ENCODE measurements around the gene AS3MT. TPM values are rescaled to one million over a fixed set of nuclear protein-coding genes. Genes with fewer than 3 reads are reported as not detected.

Gene AS3MT
- polyA plus RNA-seq, 1 of the 3 experiments (the other 2 are of a cell fraction): 9.0 TPM

DNA sequence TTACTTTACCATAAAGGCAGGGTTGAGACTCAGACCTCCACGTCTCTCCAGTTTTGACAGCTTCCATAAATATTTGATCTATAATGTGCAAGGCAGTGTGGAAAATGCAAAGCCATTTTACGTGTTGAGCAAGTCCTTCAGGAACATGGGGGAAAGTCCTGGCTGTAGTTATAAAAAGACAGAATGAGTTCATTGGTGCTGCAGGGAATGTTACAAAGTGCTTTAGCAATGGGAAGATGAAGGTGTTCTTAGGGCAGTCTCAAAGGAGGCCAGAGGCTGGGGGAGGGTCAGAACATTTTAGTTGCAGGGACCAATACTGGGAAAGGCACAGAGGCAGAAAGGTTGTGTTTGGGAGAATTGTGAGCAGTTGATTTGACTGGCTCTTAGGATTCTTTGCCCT, 76.7 kb downstream of the AS3MT start:
- TF ChIP-seq MXI1 (IDR thresholded peaks at IDR 0.05; ENCODE audit: low read depth, low read length) (no peak), SMC3 (IDR thresholded peaks at IDR 0.05; ENCODE audit: low read depth, low read length) (no peak), MEF2A (IDR thresholded peaks at IDR 0.05; ENCODE audit: borderline replicate concordance, low read depth) (no peak), FOXM1 (IDR thresholded peaks at IDR 0.05; ENCODE audit: low read depth) (no peak), YY1 (IDR thresholded peaks at IDR 0.05; ENCODE audit: low read depth) (no peak), RCOR1 (IDR thresholded peaks at IDR 0.05; ENCODE audit: low read length) (no peak), TAF1 (IDR thresholded peaks at IDR 0.05; ENCODE audit: borderline replicate concordance, low read depth, low read length) (no peak)
- TF ChIP-seq, protein P1, sequence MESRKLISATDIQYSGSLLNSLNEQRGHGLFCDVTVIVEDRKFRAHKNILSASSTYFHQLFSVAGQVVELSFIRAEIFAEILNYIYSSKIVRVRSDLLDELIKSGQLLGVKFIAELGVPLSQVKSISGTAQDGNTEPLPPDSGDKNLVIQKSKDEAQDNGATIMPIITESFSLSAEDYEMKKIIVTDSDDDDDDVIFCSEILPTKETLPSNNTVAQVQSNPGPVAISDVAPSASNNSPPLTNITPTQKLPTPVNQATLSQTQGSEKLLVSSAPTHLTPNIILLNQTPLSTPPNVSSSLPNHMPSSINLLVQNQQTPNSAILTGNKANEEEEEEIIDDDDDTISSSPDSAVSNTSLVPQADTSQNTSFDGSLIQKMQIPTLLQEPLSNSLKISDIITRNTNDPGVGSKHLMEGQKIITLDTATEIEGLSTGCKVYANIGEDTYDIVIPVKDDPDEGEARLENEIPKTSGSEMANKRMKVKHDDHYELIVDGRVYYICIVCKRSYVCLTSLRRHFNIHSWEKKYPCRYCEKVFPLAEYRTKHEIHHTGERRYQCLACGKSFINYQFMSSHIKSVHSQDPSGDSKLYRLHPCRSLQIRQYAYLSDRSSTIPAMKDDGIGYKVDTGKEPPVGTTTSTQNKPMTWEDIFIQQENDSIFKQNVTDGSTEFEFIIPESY (IDR thresholded peaks at IDR 0.05; ENCODE audit: borderline replicate concordance, low read depth): no peak
- POLR2A ChIA-PET: no interaction called here
- H3K4me2 ChIP-seq: no peak overlapping the region
- peaks cover 0 to 6% of the 10 kb centered on the region in 2 experiments; a peak in 2 of 4 replicates for H3K4me1 ChIP-seq (ENCODE audit: control insufficient read depth in 1 of 2, insufficient read depth in 2 of 2, low read depth in 1 of 2, low read length in 1 of 2)
- H2AFZ ChIP-seq (ENCODE audit: low read depth): no peak overlapping the region
- H3K4me3 ChIP-seq (ENCODE audit: low read depth in 2 of 2, low read length in 1 of 2): no peak overlapping the region
- H3K79me2 ChIP-seq (ENCODE audit: insufficient read depth): no peaks in the 10 kb centered on the region
- no peaks in the 10 kb centered on the region for H3F3A ChIP-seq (replicated peaks; ENCODE audit: insufficient read depth)
- no peak overlapping the region for H3K9ac ChIP-seq
- CTCF ChIA-PET: no interaction called here
- no peaks in the 10 kb centered on the region for H3K27me3 ChIP-seq (ENCODE audit: insufficient read depth)
- no peaks in the 10 kb centered on the region for H4K20me1 ChIP-seq (ENCODE audit: insufficient read depth)
- WGBS (ENCODE audit: low lambda C conversion rate): 89% methylated on average over 2 of the region's 2 CpGs
- DNase-seq: no peak
- no peaks in the 10 kb centered on the region for H3K9me2 ChIP-seq
- H3K27ac ChIP-seq (ENCODE audit: low read depth in 2 of 2, low read length in 1 of 2): no peak overlapping the region
- no peaks in the 10 kb centered on the region for H3K9me3 ChIP-seq
- H3K36me3 ChIP-seq (replicated peaks in 1 of 2; ENCODE audit: control insufficient read depth in 1 of 2, insufficient read depth in 2 of 2, low read length in 1 of 2): no peaks in the 10 kb centered on the region

GRCh38 chr10:102946992-102947391, 77.7 kb downstream of the AS3MT start:
- no peak overlapping the region for H2AFZ ChIP-seq (ENCODE audit: low read depth)
- 83% methylated on average over 2 of the region's 2 CpGs for WGBS (ENCODE audit: low lambda C conversion rate)
- CTCF ChIA-PET: interaction anchor here (1.0 to 1.4 kb wide), 3 partner anchors 29 to 298 kb away, joined by 3 to 4 read pairs (median 3); partner anchors contain the start of gene CNNM2

GRCh38 chr10:102948176-102948575, 78.9 kb downstream of the AS3MT start:
- WGBS (ENCODE audit: low lambda C conversion rate): 88% methylated on average over 4 of the region's 4 CpGs
- CTCF ChIA-PET: interaction anchor here (1.4 kb wide), 1 partner anchor 30 kb away, joined by 4 read pairs; the partner anchor contains the start of gene CNNM2

More at GRCh38 chr10:102946992-102947391, 77.7 kb downstream of the AS3MT start:
- H4K20me1 ChIP-seq (ENCODE audit: insufficient read depth): no peaks in the 10 kb centered on the region
- peaks cover 0 to 6% of the 10 kb centered on the region in 2 experiments; a peak in 2 of 4 replicates for H3K4me1 ChIP-seq (ENCODE audit: control insufficient read depth in 1 of 2, insufficient read depth in 2 of 2, low read depth in 1 of 2, low read length in 1 of 2)
- H3K79me2 ChIP-seq (ENCODE audit: insufficient read depth): no peaks in the 10 kb centered on the region
- H3K9me2 ChIP-seq: no peaks in the 10 kb centered on the region
- H3K9me3 ChIP-seq: no peaks in the 10 kb centered on the region
- no peak overlapping the region for H3K4me3 ChIP-seq (ENCODE audit: low read depth in 2 of 2, low read length in 1 of 2)
- H3F3A ChIP-seq (replicated peaks; ENCODE audit: insufficient read depth): no peaks in the 10 kb centered on the region
- no peaks in the 10 kb centered on the region for H3K27me3 ChIP-seq (ENCODE audit: insufficient read depth)
- no peak overlapping the region for H3K9ac ChIP-seq
- H3K4me2 ChIP-seq: no peak overlapping the region
- H3K27ac ChIP-seq (ENCODE audit: low read depth in 2 of 2, low read length in 1 of 2): no peak overlapping the region
- POLR2A ChIA-PET: no interaction called here
- DNase-seq: no peak
- H3K36me3 ChIP-seq (replicated peaks in 1 of 2; ENCODE audit: control insufficient read depth in 1 of 2, insufficient read depth in 2 of 2, low read length in 1 of 2): no peaks in the 10 kb centered on the region
- TF ChIP-seq RAD21 (IDR thresholded peaks at IDR 0.05; ENCODE audit: low read length): no peak

More at GRCh38 chr10:102948176-102948575, 78.9 kb downstream of the AS3MT start:
- TF ChIP-seq NFIC (IDR thresholded peaks at IDR 0.05; ENCODE audit: borderline replicate concordance) (no peak), ELF1 (IDR thresholded peaks at IDR 0.05) (no peak), FOSL2 (IDR thresholded peaks at IDR 0.05; ENCODE audit: borderline replicate concordance, low read depth) (no peak), RAD21 (IDR thresholded peaks at IDR 0.05; ENCODE audit: low read length) (no peak), NRF1 (IDR thresholded peaks at IDR 0.05; ENCODE audit: low read depth, low read length) (no peak)
- TF ChIP-seq, protein P2, sequence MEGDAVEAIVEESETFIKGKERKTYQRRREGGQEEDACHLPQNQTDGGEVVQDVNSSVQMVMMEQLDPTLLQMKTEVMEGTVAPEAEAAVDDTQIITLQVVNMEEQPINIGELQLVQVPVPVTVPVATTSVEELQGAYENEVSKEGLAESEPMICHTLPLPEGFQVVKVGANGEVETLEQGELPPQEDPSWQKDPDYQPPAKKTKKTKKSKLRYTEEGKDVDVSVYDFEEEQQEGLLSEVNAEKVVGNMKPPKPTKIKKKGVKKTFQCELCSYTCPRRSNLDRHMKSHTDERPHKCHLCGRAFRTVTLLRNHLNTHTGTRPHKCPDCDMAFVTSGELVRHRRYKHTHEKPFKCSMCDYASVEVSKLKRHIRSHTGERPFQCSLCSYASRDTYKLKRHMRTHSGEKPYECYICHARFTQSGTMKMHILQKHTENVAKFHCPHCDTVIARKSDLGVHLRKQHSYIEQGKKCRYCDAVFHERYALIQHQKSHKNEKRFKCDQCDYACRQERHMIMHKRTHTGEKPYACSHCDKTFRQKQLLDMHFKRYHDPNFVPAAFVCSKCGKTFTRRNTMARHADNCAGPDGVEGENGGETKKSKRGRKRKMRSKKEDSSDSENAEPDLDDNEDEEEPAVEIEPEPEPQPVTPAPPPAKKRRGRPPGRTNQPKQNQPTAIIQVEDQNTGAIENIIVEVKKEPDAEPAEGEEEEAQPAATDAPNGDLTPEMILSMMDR (IDR thresholded peaks at IDR 0.05): no peak
- no peaks in the 10 kb centered on the region for H3F3A ChIP-seq (replicated peaks; ENCODE audit: insufficient read depth)
- H2AFZ ChIP-seq (ENCODE audit: low read depth): no peak overlapping the region
- H3K4me2 ChIP-seq: no peak overlapping the region
- no peak overlapping the region for H3K9ac ChIP-seq
- peaks cover 0 to 6% of the 10 kb centered on the region in 2 experiments; a peak in 2 of 4 replicates for H3K4me1 ChIP-seq (ENCODE audit: control insufficient read depth in 1 of 2, insufficient read depth in 2 of 2, low read depth in 1 of 2, low read length in 1 of 2)
- H3K4me3 ChIP-seq (ENCODE audit: low read depth in 2 of 2, low read length in 1 of 2): no peak overlapping the region
- H4K20me1 ChIP-seq (ENCODE audit: insufficient read depth): no peaks in the 10 kb centered on the region
- no peaks in the 10 kb centered on the region for H3K9me2 ChIP-seq
- H3K79me2 ChIP-seq (ENCODE audit: insufficient read depth): no peaks in the 10 kb centered on the region
- H3K27me3 ChIP-seq (ENCODE audit: insufficient read depth): no peaks in the 10 kb centered on the region
- H3K9me3 ChIP-seq: no peaks in the 10 kb centered on the region
- no peak for DNase-seq
- POLR2A ChIA-PET: no interaction called here
- no peaks in the 10 kb centered on the region for H3K36me3 ChIP-seq (replicated peaks in 1 of 2; ENCODE audit: control insufficient read depth in 1 of 2, insufficient read depth in 2 of 2, low read length in 1 of 2)
- H3K27ac ChIP-seq (ENCODE audit: low read depth in 2 of 2, low read length in 1 of 2): no peak overlapping the region

Measured in SK-N-SH (cell line).